ENCODE results near the gene AMELX. TPM values are rescaled to one million over a fixed set of nuclear protein-coding genes. Genes with fewer than 3 reads are reported as not detected.

Gene AMELX
- polyA plus RNA-seq, 1 donor (not counting 4 experiments of a cell fraction or from before 2014, with no cell fraction given) = not detected

DNA sequence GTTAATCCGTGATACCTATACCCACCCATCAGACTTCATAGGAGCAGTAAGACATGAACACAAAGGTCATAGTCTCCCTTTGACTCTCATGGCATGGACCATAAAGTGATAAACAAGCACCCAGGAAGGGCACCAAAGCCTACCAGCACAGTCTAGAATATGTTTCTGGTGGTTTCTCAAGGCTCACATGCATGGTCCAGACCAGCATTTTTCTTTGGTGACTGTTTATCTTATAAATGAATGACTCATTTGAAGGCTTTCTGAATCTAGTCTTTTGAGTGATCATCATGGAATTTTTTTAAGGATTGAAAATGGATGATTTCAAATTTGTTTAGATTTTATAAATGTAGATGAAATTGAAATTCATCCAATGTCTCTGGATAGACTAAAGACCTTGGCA is 32.0 kb upstream of the AMELX start:
- Histone ChIP-seq H3K9me3 (ENCODE audit: control insufficient read depth, low read depth, low read length) (no peaks in the 10 kb centered on the region), H3K9ac (ENCODE audit: control insufficient read depth, extremely low read depth, insufficient read depth, low read length) (no peak overlapping the region), H3K36me3 (ENCODE audit: control insufficient read depth in 2 of 2, extremely low read depth in 1 of 2, insufficient read depth in 2 of 2, low read length in 2 of 2) (no peaks in the 10 kb centered on the region), H3K4me3 (ENCODE audit: control insufficient read depth in 2 of 3, extremely low read depth in 1 of 3, insufficient read depth in 2 of 3, low read depth in 1 of 3, low read length in 3 of 3) (no peak overlapping the region), H3K4me1 (ENCODE audit: control insufficient read depth, extremely low read depth, insufficient read depth, low read length) (peaks cover 8% of the 10 kb centered on the region), H4K20me1 (ENCODE audit: control insufficient read depth, extremely low read depth, insufficient read depth, low read length) (no peaks in the 10 kb centered on the region), H3K27ac (ENCODE audit: control insufficient read depth, insufficient read depth, low read length) (no peak overlapping the region), H2AFZ (ENCODE audit: control insufficient read depth, low read length) (no peak overlapping the region), H3K27me3 (ENCODE audit: control insufficient read depth, extremely low read depth, insufficient read depth, low read length) (no peaks in the 10 kb centered on the region), H3K9me1 (ENCODE audit: control insufficient read depth, extremely low read depth, insufficient read depth, low read length) (no peaks in the 10 kb centered on the region), H3K79me2 (ENCODE audit: control insufficient read depth, insufficient read depth, low read length) (no peaks in the 10 kb centered on the region), H3K4me2 (ENCODE audit: control insufficient read depth, extremely low read depth, insufficient read depth, low read depth, low read length) (no peak overlapping the region)
- dilution Hi-C loops (cut with MboI; ENCODE audit: extremely low pct_ligation_motif_present, low sequenced_read_pairs) = no loop called here
- no peak for DNase-seq (ENCODE audit: low read depth, low spot score)
- FAIRE-seq = no peak
- TF ChIP-seq, protein P1, sequence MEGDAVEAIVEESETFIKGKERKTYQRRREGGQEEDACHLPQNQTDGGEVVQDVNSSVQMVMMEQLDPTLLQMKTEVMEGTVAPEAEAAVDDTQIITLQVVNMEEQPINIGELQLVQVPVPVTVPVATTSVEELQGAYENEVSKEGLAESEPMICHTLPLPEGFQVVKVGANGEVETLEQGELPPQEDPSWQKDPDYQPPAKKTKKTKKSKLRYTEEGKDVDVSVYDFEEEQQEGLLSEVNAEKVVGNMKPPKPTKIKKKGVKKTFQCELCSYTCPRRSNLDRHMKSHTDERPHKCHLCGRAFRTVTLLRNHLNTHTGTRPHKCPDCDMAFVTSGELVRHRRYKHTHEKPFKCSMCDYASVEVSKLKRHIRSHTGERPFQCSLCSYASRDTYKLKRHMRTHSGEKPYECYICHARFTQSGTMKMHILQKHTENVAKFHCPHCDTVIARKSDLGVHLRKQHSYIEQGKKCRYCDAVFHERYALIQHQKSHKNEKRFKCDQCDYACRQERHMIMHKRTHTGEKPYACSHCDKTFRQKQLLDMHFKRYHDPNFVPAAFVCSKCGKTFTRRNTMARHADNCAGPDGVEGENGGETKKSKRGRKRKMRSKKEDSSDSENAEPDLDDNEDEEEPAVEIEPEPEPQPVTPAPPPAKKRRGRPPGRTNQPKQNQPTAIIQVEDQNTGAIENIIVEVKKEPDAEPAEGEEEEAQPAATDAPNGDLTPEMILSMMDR (optimal IDR thresholded peaks at IDR 0.05 in 1 of 3, IDR thresholded peaks at IDR 0.05 in 1 of 3, conservative IDR thresholded peaks at IDR 0.05 in 1 of 3; ENCODE audit: extremely low read depth in 1 of 3, insufficient read depth in 2 of 3, low read length in 3 of 3) = no peak

DNA sequence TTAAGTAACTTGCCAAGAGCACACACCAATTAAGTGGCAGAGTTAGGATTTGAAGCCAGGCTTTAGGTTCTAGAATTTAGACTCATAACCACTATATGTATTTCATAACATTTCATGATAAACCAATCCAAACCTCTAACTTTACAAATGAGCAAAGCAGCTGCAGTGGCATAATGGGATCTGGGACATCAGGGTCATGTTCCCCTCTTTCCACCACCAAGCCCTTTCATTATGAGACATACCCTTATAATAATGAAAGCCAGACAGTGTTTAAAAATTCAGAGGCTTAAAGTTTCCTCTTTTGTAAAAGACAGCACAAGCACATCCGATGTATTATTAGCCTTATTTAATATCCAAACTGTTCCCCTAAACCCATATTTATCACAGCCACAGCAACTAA is 28.3 kb upstream of the AMELX start:
- H3K9ac ChIP-seq (ENCODE audit: control insufficient read depth, extremely low read depth, insufficient read depth, low read length) = no peak overlapping the region
- no peak for DNase-seq (ENCODE audit: low read depth, low spot score)
- H3K27me3 ChIP-seq (ENCODE audit: control insufficient read depth, extremely low read depth, insufficient read depth, low read length) = no peaks in the 10 kb centered on the region
- no peaks in the 10 kb centered on the region for H3K9me3 ChIP-seq (ENCODE audit: control insufficient read depth, low read depth, low read length)
- H4K20me1 ChIP-seq (ENCODE audit: control insufficient read depth, extremely low read depth, insufficient read depth, low read length) = no peaks in the 10 kb centered on the region
- dilution Hi-C loops (cut with MboI; ENCODE audit: extremely low pct_ligation_motif_present, low sequenced_read_pairs) = no loop called here
- FAIRE-seq = no peak
- H3K4me1 ChIP-seq (ENCODE audit: control insufficient read depth, extremely low read depth, insufficient read depth, low read length) = peaks cover 8% of the 10 kb centered on the region
- no peaks in the 10 kb centered on the region for H3K9me1 ChIP-seq (ENCODE audit: control insufficient read depth, extremely low read depth, insufficient read depth, low read length)
- no peak for TF ChIP-seq EZH2 (IDR thresholded peaks at IDR 0.05; ENCODE audit: low read length)
- TF ChIP-seq, protein P1 (optimal IDR thresholded peaks at IDR 0.05 in 1 of 3, IDR thresholded peaks at IDR 0.05 in 1 of 3, conservative IDR thresholded peaks at IDR 0.05 in 1 of 3; ENCODE audit: extremely low read depth in 1 of 3, insufficient read depth in 2 of 3, low read length in 3 of 3) = no peak
- H2AFZ ChIP-seq (ENCODE audit: control insufficient read depth, low read length) = no peak overlapping the region
- no peaks in the 10 kb centered on the region for H3K36me3 ChIP-seq (ENCODE audit: control insufficient read depth in 2 of 2, extremely low read depth in 1 of 2, insufficient read depth in 2 of 2, low read length in 2 of 2)
- H3K4me2 ChIP-seq (ENCODE audit: control insufficient read depth, extremely low read depth, insufficient read depth, low read depth, low read length) = no peak overlapping the region
- H3K27ac ChIP-seq (ENCODE audit: control insufficient read depth, insufficient read depth, low read length) = no peak overlapping the region
- no peaks in the 10 kb centered on the region for H3K79me2 ChIP-seq (ENCODE audit: control insufficient read depth, insufficient read depth, low read length)
- no peak overlapping the region for H3K4me3 ChIP-seq (ENCODE audit: control insufficient read depth in 2 of 3, extremely low read depth in 1 of 3, insufficient read depth in 2 of 3, low read depth in 1 of 3, low read length in 3 of 3)
